ENCODE measurements around the gene MIA2.

DNA sequence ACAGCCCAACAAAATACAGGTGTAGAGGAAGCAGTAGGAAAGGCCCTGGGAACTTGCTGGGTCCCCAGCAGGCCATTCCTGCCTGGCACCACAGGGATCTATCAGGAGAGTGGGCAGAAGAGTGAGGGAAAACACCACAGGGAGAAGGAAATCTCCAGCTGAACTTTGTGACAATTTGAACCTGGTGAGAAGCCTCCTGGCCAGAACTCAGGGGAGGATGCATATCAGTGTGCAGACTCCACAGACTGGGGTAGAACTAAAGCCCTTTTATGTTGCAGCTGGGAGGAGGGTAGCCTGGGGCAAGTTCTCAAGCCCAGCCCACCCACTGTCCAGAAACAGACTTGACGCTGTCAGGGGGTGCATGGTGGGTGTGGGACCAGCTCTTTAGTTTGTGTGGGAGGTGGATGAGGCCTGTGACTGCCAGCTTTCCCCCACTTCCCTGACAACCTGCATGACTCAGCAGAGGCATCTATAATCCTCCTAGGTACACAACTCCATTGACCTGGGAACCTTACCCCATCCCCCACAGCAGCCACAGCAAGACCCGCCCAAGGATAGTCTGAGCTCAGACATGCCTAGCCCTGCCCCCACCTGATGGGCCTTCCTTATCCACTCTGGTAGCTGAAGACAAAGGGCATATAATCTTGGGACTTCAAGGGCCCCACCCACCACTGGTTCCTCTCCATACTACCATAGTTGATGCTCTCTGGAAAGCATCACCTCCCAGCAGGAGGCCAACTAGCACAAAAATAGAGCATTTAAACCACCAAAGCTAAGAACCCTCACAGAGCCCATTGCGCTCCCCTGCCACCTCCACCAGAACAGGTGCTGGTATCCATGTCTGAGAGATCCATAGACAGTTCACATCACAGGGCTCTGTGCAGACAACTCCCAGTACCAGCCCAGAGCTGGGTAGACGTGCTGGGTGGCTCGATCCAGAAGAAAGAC, 29.8 kb upstream of the MIA2 start:
- no peak for TF ChIP-seq RXRA (IDR thresholded peaks at IDR 0.05)
- no peak for TF ChIP-seq CTCF (IDR thresholded peaks at IDR 0.05; ENCODE audit: low read depth, low read length, missing input control)
- TF ChIP-seq REST (IDR thresholded peaks at IDR 0.05): no peak
- no peak for TF ChIP-seq EGR1 (IDR thresholded peaks at IDR 0.05; ENCODE audit: low read depth in 2 of 2)
- no peak for TF ChIP-seq RAD21 (IDR thresholded peaks at IDR 0.05)
- TF ChIP-seq, protein P1, sequence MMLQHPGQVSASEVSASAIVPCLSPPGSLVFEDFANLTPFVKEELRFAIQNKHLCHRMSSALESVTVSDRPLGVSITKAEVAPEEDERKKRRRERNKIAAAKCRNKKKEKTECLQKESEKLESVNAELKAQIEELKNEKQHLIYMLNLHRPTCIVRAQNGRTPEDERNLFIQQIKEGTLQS (IDR thresholded peaks at IDR 0.05): no peak
- TF ChIP-seq, protein P2, sequence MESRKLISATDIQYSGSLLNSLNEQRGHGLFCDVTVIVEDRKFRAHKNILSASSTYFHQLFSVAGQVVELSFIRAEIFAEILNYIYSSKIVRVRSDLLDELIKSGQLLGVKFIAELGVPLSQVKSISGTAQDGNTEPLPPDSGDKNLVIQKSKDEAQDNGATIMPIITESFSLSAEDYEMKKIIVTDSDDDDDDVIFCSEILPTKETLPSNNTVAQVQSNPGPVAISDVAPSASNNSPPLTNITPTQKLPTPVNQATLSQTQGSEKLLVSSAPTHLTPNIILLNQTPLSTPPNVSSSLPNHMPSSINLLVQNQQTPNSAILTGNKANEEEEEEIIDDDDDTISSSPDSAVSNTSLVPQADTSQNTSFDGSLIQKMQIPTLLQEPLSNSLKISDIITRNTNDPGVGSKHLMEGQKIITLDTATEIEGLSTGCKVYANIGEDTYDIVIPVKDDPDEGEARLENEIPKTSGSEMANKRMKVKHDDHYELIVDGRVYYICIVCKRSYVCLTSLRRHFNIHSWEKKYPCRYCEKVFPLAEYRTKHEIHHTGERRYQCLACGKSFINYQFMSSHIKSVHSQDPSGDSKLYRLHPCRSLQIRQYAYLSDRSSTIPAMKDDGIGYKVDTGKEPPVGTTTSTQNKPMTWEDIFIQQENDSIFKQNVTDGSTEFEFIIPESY (IDR thresholded peaks at IDR 0.05): no peak
- TF ChIP-seq, protein P3, sequence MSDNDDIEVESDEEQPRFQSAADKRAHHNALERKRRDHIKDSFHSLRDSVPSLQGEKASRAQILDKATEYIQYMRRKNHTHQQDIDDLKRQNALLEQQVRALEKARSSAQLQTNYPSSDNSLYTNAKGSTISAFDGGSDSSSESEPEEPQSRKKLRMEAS (IDR thresholded peaks at IDR 0.05): no peak

All from liver (tissue), 3 donors.